AG09309 (cell line): ENCODE results near the gene UBE2E2.

ENCODE experiments used
- DNase-seq: peaks from one replicate; pipeline ENCODE4 v3.0.0-alpha.2; 2010; ENCODE audit warnings: low read depth
- H3K4me3 ChIP-seq: 2 replicates; pipeline ENCODE4 v1.5.1; 2011; ENCODE audit warnings: mild to moderate bottlenecking, low read depth, low read length, moderate library complexity; ENCODE audit not compliant: control insufficient read depth
- CTCF ChIP-seq: IDR thresholded peaks from 2 replicates; pipeline ENCODE4 v1.5.1; 2011; ENCODE audit warnings: mild to moderate bottlenecking, low read depth, low read length, inconsistent platforms; ENCODE audit not compliant: insufficient read depth, control insufficient read depth; ENCODE audit errors: missing control alignments

The UBE2E2 gene

GRCh38 chr3:23619705-23620637 is 416.8 kb downstream of the UBE2E2 start:
- no peak overlapping the region for H3K4me3 ChIP-seq
- TF ChIP-seq CTCF: no peak
- DNase-seq: no peak

- no peak overlapping the region for H3K4me3 ChIP-seq
- no peak for DNase-seq
- TF ChIP-seq CTCF: no peak
Measured at GRCh38 chr3:23620638-23621015, 417.5 kb downstream of the UBE2E2 start.

GRCh38 chr3:23623844-23624243 is 420.7 kb downstream of the UBE2E2 start:
- TF ChIP-seq CTCF: no peak
- DNase-seq: no peak

GRCh38 chr3:23624305-23624704 is 421.2 kb downstream of the UBE2E2 start:
- no peak for TF ChIP-seq CTCF
- H3K4me3 ChIP-seq: no peak overlapping the region
- DNase-seq: no peak

More at GRCh38 chr3:23623844-23624243, 420.7 kb downstream of the UBE2E2 start:
- H3K4me3 ChIP-seq: no peak overlapping the region

GRCh38 chr3:23626442-23626841 is 423.3 kb downstream of the UBE2E2 start:
- H3K4me3 ChIP-seq: no peak overlapping the region
- no peak for DNase-seq
- TF ChIP-seq CTCF: no peak

- TF ChIP-seq CTCF: no peak
- H3K4me3 ChIP-seq: no peak overlapping the region
- no peak for DNase-seq
Measured at GRCh38 chr3:23629181-23629894, 426.2 kb downstream of the UBE2E2 start.
